Measurements from ENCODE around the gene CYP4F12. TPM values are rescaled to one million over a fixed set of nuclear protein-coding genes. Genes with fewer than 3 reads are reported as not detected.

Gene CYP4F12
- total RNA-seq, 1 experiment from 2014 or later, result 1.7 TPM

DNA sequence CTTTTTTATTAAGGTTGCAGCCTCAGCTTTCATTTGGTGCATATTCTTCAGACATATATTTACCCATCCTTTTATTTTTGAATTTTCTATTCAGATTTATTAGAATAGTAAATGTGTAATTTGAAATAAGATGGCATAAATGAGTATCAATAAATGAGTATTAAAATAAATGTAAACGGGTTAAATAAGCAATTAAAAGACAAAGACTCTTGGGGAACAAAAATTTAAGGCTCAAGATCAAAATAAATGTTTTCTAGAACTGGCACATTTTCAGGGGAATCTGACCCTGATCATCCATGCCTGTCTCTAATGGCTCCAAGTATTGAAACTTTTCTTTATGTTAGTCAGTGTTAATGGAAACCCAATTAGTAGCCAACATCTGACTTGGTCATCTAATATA lies 67.9 kb downstream of the CYP4F12 start:
- H3K4me1 ChIP-seq (ENCODE audit: control insufficient read depth, insufficient read depth, low read length), result no peaks in the 10 kb centered on the region
- H3K4me3 ChIP-seq (ENCODE audit: low read depth in 2 of 2, low read length in 2 of 2), result no peak overlapping the region
- ATAC-seq (no peak), DNase-seq (ENCODE audit: low read depth, low spot score) (no peak)
- TF ChIP-seq TCF7L2 (IDR thresholded peaks at IDR 0.05; ENCODE audit: low read depth, low read length) (no peak), REST (IDR thresholded peaks at IDR 0.05; ENCODE audit: insufficient read depth in 1 of 2, low read depth in 2 of 2, low read length in 1 of 2) (no peak), SIN3A (IDR thresholded peaks at IDR 0.05; ENCODE audit: borderline replicate concordance, insufficient read depth, low read depth, low read length) (no peak), POLR2AphosphoS5 (IDR thresholded peaks at IDR 0.05; ENCODE audit: low read depth, low read length) (no peak)
- TF ChIP-seq, protein P1, sequence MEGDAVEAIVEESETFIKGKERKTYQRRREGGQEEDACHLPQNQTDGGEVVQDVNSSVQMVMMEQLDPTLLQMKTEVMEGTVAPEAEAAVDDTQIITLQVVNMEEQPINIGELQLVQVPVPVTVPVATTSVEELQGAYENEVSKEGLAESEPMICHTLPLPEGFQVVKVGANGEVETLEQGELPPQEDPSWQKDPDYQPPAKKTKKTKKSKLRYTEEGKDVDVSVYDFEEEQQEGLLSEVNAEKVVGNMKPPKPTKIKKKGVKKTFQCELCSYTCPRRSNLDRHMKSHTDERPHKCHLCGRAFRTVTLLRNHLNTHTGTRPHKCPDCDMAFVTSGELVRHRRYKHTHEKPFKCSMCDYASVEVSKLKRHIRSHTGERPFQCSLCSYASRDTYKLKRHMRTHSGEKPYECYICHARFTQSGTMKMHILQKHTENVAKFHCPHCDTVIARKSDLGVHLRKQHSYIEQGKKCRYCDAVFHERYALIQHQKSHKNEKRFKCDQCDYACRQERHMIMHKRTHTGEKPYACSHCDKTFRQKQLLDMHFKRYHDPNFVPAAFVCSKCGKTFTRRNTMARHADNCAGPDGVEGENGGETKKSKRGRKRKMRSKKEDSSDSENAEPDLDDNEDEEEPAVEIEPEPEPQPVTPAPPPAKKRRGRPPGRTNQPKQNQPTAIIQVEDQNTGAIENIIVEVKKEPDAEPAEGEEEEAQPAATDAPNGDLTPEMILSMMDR (IDR thresholded peaks at IDR 0.05), result no peak
- intact Hi-C loops (cut with micrococcal nuclease; ENCODE audit: unreplicated experiment), result no loop called here
- BruUV-seq (replicated peaks), result no TSS peak
- H3K9me3 ChIP-seq (ENCODE audit: control insufficient read depth, insufficient read depth, low read depth, low read length), result no peaks in the 10 kb centered on the region
- in situ Hi-C loops (cut with HindIII; ENCODE audit: low pct_unique_long_range_greater_than_20kb, low sequenced_read_pairs), result no loop called here
- no peaks in the 10 kb centered on the region for H3K36me3 ChIP-seq (ENCODE audit: control insufficient read depth, insufficient read depth, low read length)
- ChIA-PET POLR2A (no interaction called here), CTCF (no interaction called here)
- no peak overlapping the region for H3K27ac ChIP-seq (ENCODE audit: low read length)
- H3K27me3 ChIP-seq (ENCODE audit: control insufficient read depth, insufficient read depth, low read length), result no peaks in the 10 kb centered on the region; the same call in 1 of the 2 replicates

Other genes starting within 250 kb of the CYP4F12 start
- gene WIZ, start 223.1 kb upstream of the CYP4F12 start, total RNA-seq (2021; ENCODE audit: unreplicated experiment), result 41.9 TPM
- 0.10 TPM for gene RASAL3, start 208.5 kb upstream of the CYP4F12 start, total RNA-seq (2021; ENCODE audit: unreplicated experiment)
- gene PGLYRP2, start 193.6 kb upstream of the CYP4F12 start, total RNA-seq (2021; ENCODE audit: unreplicated experiment), result not detected
- gene CYP4F22, start 164.6 kb upstream of the CYP4F12 start, total RNA-seq (2021; ENCODE audit: unreplicated experiment), result 0.21 TPM
- gene CYP4F8, start 57.9 kb upstream of the CYP4F12 start, total RNA-seq (2021; ENCODE audit: unreplicated experiment), result not detected
- 0.10 TPM for gene CYP4F3, start 32.2 kb upstream of the CYP4F12 start, total RNA-seq (2021; ENCODE audit: unreplicated experiment)
- gene OR10H2, start 54.9 kb downstream of the CYP4F12 start, total RNA-seq (2021; ENCODE audit: unreplicated experiment), result not detected
- gene OR10H3, start 64.9 kb downstream of the CYP4F12 start, total RNA-seq (2021; ENCODE audit: unreplicated experiment), result not detected
- not detected for gene OR10H5, start 114.6 kb downstream of the CYP4F12 start, total RNA-seq (2021; ENCODE audit: unreplicated experiment)
- gene OR10H1, start 142.6 kb downstream of the CYP4F12 start, total RNA-seq (2021; ENCODE audit: unreplicated experiment), result not detected
- 0.21 TPM for gene CYP4F2, start 225.0 kb downstream of the CYP4F12 start, total RNA-seq (2021; ENCODE audit: unreplicated experiment)